Measurements from ENCODE around the gene TPSD1. TPM values are rescaled to one million over a fixed set of nuclear protein-coding genes. Genes with fewer than 3 reads are reported as not detected.

The TPSD1 gene
- total and polyA plus RNA-seq, 10 of the 15 experiments (the other 5 are each of a cell fraction or from before 2014, with no cell fraction given), result not detected

DNA sequence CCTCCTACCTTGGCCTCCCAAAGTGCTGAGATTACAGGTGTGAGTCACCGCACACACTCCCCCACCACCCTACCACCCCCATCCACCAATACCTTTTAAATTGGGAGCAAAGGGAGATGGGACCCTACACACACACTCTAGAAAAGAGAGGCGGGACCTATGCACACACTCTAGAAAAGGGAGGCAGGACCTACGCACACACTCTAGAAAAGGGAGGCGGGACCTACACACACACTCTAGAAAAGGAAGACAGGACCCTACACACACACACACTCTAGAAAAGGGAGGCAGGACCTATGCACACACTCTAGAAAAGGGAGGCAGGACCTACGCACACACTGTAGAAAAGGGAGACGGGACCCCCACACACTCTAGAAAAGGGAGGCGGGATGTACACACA, 18.9 kb downstream of the TPSD1 start (continued):
- TF ChIP-seq, protein P1, sequence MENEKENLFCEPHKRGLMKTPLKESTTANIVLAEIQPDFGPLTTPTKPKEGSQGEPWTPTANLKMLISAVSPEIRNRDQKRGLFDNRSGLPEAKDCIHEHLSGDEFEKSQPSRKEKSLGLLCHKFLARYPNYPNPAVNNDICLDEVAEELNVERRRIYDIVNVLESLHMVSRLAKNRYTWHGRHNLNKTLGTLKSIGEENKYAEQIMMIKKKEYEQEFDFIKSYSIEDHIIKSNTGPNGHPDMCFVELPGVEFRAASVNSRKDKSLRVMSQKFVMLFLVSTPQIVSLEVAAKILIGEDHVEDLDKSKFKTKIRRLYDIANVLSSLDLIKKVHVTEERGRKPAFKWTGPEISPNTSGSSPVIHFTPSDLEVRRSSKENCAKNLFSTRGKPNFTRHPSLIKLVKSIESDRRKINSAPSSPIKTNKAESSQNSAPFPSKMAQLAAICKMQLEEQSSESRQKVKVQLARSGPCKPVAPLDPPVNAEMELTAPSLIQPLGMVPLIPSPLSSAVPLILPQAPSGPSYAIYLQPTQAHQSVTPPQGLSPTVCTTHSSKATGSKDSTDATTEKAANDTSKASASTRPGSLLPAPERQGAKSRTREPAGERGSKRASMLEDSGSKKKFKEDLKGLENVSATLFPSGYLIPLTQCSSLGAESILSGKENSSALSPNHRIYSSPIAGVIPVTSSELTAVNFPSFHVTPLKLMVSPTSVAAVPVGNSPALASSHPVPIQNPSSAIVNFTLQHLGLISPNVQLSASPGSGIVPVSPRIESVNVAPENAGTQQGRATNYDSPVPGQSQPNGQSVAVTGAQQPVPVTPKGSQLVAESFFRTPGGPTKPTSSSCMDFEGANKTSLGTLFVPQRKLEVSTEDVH (IDR thresholded peaks at IDR 0.05; ENCODE audit: low read depth, partially characterized antibody), result no peak
- TF ChIP-seq GABPA (IDR thresholded peaks at IDR 0.05; ENCODE audit: low read depth) (no peak), TAF1 (IDR thresholded peaks at IDR 0.05; ENCODE audit: borderline replicate concordance, low read depth, low read length) (no peak)

DNA sequence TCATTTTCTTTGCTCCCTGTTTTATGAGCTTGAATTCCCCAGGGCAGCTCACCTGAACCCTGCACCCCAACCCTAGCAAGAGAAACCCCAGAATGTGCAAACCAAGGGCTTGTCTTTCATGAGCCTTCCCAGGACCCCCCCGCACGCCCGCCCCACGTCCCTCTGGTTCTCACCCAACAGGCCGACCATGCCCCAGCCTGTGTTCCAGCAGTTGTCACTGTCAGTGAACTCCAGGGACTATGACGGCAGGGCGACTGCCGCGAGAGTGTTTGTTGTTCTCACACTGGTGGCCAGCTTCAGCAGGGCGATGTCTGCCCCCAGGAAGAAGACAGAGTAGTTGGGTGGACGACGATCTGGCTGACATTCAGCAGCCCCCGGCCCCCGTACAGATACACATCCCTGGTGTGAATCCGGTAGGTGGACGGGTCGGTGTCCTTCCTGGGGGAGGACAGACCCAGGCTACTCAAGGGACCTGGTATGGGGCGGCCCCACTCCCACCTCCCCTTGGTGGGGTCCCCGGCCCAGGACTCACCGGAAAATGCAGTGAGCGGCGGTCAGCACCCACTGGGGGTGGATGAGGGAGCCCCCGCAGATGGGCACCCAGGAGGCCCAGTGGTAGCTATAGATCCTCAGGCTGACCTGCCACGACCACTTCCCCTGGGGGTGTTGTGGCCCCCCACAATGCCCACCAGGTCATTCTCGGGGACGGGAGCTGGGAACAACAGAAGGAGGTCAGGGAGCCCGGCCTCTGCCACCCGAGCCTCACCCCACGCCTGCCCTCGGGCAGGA, 20.1 kb downstream of the TPSD1 start:
- TF ChIP-seq MEF2A (IDR thresholded peaks at IDR 0.05; ENCODE audit: insufficient read depth, low read depth, low read length) (no peak), DPF2 (IDR thresholded peaks at IDR 0.05) (no peak), WRNIP1 (IDR thresholded peaks at IDR 0.05; ENCODE audit: borderline replicate concordance, low read depth, low read length) (no peak), KDM1A (IDR thresholded peaks at IDR 0.05; ENCODE audit: borderline replicate concordance) (no peak), SUZ12 (IDR thresholded peaks at IDR 0.05; ENCODE audit: unreplicated experiment) (no peak), HDGF (IDR thresholded peaks at IDR 0.05) (no peak)
- TF ChIP-seq, protein P2, sequence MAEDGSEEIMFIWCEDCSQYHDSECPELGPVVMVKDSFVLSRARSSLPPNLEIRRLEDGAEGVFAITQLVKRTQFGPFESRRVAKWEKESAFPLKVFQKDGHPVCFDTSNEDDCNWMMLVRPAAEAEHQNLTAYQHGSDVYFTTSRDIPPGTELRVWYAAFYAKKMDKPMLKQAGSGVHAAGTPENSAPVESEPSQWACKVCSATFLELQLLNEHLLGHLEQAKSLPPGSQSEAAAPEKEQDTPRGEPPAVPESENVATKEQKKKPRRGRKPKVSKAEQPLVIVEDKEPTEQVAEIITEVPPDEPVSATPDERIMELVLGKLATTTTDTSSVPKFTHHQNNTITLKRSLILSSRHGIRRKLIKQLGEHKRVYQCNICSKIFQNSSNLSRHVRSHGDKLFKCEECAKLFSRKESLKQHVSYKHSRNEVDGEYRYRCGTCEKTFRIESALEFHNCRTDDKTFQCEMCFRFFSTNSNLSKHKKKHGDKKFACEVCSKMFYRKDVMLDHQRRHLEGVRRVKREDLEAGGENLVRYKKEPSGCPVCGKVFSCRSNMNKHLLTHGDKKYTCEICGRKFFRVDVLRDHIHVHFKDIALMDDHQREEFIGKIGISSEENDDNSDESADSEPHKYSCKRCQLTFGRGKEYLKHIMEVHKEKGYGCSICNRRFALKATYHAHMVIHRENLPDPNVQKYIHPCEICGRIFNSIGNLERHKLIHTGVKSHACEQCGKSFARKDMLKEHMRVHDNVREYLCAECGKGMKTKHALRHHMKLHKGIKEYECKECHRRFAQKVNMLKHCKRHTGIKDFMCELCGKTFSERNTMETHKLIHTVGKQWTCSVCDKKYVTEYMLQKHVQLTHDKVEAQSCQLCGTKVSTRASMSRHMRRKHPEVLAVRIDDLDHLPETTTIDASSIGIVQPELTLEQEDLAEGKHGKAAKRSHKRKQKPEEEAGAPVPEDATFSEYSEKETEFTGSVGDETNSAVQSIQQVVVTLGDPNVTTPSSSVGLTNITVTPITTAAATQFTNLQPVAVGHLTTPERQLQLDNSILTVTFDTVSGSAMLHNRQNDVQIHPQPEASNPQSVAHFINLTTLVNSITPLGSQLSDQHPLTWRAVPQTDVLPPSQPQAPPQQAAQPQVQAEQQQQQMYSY (CRISPR knock-in tag; IDR thresholded peaks at IDR 0.05), result no peak
- TF ChIP-seq, protein P3, sequence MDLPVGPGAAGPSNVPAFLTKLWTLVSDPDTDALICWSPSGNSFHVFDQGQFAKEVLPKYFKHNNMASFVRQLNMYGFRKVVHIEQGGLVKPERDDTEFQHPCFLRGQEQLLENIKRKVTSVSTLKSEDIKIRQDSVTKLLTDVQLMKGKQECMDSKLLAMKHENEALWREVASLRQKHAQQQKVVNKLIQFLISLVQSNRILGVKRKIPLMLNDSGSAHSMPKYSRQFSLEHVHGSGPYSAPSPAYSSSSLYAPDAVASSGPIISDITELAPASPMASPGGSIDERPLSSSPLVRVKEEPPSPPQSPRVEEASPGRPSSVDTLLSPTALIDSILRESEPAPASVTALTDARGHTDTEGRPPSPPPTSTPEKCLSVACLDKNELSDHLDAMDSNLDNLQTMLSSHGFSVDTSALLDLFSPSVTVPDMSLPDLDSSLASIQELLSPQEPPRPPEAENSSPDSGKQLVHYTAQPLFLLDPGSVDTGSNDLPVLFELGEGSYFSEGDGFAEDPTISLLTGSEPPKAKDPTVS (IDR thresholded peaks at IDR 0.05; ENCODE audit: low read depth, low read length), result no peak
- ChIA-PET RAD21 (ENCODE audit: unreplicated experiment) (no interaction called here), POLR2A (no interaction called here), CTCF (no interaction called here), SMC1A (ENCODE audit: uncharacterized antibody, unreplicated experiment) (no interaction called here)
- no peak for DNase-seq (ENCODE audit: low read depth, low spot score)
- H3K4me1 ChIP-seq (ENCODE audit: control insufficient read depth, insufficient read depth, low read length), result no peaks in the 10 kb centered on the region
- H3K27ac ChIP-seq (ENCODE audit: control insufficient read depth, insufficient read depth), result no peak overlapping the region
- 63% methylated on average over 30 of the region's 30 CpGs for WGBS (ENCODE audit: insufficient coverage, insufficient replicate concordance, low lambda C conversion rate, missing lambda C conversion rate)
- H3K4me2 ChIP-seq (ENCODE audit: control insufficient read depth, insufficient read depth), result no peak overlapping the region
- ATAC-seq, result no peak
- intact Hi-C loops (cut with micrococcal nuclease; ENCODE audit: unreplicated experiment), result no loop called here
- BruUV-seq (replicated peaks), result no TSS peak
- H2AFZ ChIP-seq (ENCODE audit: control insufficient read depth, low read depth, low read length), result no peak overlapping the region
- H3K79me2 ChIP-seq (ENCODE audit: control insufficient read depth, insufficient read depth, low read length), result no peaks in the 10 kb centered on the region
- H3K4me3 ChIP-seq, result no peak overlapping the region
- no peak overlapping the region for H3K9ac ChIP-seq (ENCODE audit: control insufficient read depth, insufficient read depth, low read length)
- H3K27me3 ChIP-seq (replicated peaks in 1 of 2; ENCODE audit: control insufficient read depth in 2 of 2, insufficient read depth in 2 of 2, low read length in 1 of 2), result no peaks in the 10 kb centered on the region; a peak in 1 of 4 replicates
- no peak for FAIRE-seq
- H3K36me3 ChIP-seq (ENCODE audit: control insufficient read depth in 2 of 2, insufficient read depth in 2 of 2, low read length in 1 of 2), result no peaks in the 10 kb centered on the region
- H4K20me1 ChIP-seq (ENCODE audit: control insufficient read depth, insufficient read depth), result no peaks in the 10 kb centered on the region
- in situ Hi-C loops (cut with MboI), result no loop called here
- H3K9me3 ChIP-seq (replicated peaks; ENCODE audit: control insufficient read depth, insufficient read depth, low read length), result no peaks in the 10 kb centered on the region
